ENCODE results near the gene SLC6A7.

SLC6A7 gene

DNA sequence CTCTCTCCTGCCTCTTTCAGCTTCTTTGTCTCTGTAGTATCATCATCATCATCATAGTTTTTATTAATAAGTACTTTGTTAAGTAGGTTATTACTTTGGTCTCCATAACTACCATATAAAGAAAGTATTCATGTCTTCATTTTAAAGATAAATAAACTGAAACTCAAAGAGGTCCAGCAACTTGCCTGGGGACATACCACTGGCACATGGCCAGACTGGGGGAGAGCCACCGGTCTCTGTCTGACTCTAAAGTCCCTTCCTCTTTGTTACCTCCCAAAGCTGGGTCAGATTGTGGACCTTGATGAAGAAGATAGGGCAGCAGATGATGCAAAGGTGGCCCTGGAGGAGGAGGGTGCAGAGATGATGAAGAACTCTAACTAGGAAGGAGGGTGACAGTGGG is 14.8 kb upstream of the SLC6A7 start:
- DNase-seq = no peak

DNA sequence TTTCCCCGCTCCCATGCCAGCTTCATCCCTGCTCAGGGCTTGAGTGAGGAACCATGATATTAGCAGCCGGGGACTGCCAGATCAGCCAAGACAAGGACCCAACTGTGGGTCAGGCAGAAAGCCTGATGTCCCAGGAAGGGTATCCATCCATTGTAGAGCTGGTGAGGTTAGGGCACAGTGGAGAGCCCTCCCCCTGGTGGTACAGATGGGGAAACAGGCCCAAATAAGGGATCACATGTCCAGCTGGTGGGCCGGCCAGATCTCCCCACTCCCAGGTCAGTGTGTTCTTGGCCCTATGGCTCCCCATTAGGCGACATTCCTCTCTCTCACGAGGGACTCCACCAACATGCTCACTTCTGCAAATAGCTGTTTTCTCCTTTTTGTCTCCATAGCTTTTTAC is 14.3 kb upstream of the SLC6A7 start:
- no peak for DNase-seq

DNA sequence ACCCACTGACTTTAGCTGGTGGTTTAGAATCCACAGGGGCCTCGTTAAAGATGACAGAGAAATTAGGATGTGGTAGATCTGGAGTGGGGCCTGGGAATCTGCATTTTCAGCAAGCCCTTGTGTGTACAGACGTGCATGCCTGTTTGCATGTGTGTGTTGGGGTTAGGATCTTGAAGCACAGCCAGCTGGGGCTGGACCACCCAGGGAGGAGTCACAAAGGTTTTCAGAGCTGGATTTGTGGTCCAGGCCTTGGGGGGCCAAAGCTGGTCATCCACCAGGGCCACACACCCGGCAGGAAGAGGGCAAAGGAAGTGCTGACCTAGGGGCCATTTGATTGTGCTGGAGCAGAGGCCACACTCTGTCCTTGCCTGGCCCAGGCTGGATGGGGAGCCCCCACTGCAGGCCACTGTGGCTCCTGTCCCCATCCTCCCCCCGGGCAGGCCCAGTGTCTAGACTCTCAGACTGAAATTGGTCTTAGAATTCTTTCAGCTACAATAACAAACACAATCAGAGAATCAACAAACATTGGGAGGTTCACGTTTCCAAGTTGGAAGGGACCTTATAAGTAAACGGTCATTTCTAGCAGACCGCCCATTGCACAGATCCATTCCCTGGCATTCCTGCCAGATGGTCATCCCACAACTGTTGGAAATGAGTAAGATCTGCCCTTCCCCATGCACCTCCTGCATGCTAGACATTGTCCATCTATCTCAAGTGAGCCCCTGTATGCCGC is 13.0 kb upstream of the SLC6A7 start:
- no peak for DNase-seq

DNA sequence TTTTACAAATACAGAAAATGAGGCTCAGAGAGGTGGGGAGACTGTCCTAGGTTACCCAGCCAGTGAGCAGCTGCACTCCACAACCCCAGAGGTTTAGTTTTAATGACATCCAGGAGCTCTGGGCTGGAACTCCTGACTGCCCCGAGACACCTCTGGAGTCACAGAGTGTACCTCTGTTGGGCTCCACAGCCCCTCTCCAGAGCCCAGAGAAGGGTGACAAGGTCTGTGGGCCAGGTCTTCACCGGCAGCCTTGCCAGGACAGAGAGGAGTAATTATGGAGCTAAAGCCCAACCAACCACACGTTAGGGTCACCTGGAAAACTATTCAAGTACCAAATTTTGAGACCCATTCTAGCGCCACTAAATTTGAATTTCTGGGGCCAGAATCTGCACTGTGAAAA is 12.1 kb upstream of the SLC6A7 start:
- DNase-seq = no peak

DNA sequence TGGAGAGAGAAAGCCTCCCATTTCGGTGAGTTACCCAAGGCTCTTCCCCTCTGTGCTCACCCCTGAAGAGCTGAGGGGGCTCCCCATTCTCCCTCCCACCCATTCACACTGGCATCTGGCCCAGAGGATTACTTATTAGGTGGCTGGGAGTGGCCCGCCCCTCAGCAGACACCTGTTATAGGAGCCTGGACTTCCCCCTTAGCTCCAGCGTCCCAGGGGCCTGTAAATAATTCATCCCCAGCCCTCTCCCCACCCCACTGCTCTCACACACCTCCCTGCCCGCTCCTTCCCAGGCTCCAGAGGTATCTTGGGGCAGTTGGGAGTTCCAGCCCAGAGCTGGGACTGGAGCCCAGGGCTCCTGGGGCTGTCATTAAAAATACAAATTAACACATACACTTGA is 11.6 kb upstream of the SLC6A7 start:
- DNase-seq = no peak

DNA sequence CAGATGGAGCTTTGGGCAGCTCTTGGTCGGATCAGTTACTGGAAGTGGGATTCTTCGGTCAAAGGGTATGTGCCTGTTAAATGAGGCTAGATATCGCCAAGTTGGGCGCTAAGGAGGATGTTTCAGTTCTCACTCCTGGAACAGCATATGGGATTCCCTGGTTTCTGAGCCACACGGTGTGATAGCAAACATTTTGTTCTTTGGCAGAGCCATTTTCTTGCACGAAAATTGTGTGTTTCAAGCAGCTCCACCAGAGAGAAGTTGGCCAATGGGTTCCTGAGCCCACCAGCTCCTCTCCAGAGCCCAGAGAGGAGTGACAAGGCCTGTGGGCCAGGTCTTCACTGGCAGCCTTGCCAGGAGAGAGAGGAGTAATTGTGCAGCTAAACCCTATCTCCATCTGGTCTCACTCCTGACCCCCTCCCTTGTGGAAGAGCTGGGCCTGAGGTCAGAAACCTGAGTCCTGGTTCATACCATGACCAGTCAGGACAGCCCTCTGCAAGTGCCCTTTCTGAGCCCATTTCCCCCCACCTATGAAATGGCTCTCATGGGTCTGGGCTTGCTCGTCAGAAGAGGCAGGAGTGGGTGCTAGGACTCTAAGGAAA is 10.7 kb upstream of the SLC6A7 start:
- no peak for DNase-seq

DNA sequence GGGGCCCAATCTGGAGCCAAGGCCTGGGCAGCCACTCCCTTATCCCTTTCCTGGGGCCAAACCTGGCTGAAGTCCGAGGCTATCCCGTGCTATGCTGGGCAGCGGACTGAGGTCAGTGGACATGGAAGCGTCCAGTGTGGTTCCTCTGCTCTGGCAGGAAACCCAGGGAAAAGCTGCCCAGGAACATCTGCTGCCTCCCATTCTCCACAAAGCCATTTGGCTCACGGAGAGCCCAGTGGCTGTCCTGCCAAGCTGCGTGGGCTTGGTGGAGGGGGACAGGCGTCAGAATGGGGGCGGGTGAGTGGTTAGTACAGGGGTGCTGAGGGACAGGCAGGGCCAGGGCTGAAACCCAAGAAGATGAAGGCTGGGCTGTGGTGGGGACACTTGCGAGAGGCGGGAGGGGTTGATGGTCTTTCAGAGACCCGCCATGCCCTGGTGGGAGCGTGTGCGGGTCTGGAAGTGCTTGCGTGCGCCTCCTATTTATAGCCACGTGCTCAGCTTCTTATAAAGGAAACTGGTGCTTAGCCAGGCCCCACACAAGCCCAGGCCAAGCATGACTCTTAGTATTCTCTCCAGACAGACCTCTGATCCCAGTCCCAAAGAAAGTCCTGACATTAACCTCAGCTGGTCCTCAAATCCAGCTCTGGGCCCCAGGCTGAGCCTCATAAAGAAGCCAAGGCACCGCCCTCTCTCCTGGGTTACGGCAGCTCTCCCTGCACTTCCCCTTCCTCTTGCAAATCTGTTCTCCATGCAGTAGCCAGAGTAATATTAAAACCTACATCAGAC is 9.4 kb upstream of the SLC6A7 start:
- no peak for DNase-seq

DNA sequence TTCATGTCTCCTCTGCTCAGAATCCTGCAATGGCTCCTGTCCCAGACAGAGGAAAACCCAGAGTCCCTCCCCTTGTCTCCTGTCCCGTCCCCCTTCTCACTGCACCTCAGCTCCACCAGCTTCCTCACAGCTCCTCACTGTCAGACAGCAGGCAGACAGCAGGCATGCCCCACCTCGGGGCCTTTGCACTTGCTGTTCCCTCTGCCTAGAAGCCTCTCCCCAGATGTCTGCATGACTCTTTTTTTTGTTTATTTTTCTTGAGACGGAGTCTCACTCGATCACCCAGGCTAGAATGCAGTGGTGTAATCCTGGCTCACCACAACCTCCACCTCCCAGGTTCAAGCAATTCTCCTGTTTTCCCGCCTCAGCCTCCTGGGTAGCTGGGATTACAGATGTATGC is 8.8 kb upstream of the SLC6A7 start:
- no peak for DNase-seq

DNA sequence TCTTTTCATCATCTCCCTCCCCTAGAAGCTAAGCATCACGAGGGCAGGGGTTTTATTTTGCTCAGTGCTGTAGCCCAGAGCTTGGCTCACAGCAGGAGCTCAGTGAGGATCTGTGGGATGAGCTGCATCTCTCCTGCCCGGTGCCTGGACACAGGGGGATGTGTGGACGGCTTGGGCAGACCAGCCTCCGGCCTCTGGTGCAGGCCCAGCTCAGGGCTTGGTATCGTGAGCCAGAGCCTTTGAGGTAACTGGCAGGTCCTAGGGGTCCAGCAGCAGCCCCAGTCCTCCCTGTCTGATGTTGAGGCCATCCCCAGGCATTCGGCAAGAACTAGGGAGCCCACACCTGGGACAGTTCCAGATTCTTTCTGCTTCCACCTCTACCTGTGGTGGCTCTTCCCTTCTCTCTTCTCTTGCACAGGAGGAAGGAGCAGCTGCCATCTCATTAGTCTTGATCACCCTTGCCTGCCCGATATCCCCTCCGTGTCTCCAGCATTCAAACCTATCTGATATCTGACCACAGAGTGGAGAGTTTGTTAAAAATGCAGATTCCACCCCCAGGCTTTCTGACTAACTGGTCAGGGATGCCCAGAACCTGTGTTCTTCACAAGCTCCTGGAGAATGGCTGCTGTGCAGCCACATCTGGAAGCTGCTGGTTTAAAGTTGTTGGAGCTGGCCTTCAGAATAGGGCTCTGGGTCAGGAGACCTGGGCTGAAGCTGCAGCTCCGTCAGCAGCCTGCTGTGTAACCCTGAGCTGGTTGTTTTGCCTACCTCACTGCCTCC is 7.9 kb upstream of the SLC6A7 start:
- DNase-seq = no peak

DNA sequence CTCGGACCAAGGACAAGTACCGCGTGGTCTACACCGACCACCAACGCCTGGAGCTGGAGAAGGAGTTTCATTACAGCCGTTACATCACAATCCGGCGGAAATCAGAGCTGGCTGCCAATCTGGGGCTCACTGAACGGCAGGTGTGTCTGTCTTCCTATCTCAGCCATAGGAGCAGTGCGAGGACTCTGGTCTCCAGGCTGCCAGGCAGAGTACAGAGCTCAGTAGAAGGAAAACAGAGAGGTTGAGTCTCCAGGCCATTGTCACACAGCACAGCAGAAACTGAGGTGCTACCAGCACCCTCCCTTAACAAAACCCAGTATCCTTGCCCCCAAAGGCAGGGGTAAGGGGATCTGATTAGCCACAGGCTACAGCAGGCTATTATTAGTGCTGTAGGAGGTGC is 7.1 kb upstream of the SLC6A7 start:
- no peak for DNase-seq

DNA sequence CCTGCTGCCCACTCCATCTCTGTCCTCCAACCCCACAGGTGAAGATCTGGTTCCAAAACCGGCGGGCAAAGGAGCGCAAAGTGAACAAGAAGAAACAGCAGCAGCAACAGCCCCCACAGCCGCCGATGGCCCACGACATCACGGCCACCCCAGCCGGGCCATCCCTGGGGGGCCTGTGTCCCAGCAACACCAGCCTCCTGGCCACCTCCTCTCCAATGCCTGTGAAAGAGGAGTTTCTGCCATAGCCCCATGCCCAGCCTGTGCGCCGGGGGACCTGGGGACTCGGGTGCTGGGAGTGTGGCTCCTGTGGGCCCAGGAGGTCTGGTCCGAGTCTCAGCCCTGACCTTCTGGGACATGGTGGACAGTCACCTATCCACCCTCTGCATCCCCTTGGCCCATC is 6.4 kb upstream of the SLC6A7 start:
- no peak for DNase-seq

DNA sequence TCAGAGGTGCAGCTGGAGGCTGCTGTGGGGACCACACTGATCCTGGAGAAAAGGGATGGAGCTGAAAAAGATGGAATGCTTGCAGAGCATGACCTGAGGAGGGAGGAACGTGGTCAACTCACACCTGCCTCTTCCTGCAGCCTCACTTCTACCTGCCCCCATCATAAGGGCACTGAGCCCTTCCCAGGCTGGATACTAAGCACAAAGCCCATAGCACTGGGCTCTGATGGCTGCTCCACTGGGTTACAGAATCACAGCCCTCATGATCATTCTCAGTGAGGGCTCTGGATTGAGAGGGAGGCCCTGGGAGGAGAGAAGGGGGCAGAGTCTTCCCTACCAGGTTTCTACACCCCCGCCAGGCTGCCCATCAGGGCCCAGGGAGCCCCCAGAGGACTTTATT is 5.9 kb upstream of the SLC6A7 start:
- DNase-seq = no peak

DNA sequence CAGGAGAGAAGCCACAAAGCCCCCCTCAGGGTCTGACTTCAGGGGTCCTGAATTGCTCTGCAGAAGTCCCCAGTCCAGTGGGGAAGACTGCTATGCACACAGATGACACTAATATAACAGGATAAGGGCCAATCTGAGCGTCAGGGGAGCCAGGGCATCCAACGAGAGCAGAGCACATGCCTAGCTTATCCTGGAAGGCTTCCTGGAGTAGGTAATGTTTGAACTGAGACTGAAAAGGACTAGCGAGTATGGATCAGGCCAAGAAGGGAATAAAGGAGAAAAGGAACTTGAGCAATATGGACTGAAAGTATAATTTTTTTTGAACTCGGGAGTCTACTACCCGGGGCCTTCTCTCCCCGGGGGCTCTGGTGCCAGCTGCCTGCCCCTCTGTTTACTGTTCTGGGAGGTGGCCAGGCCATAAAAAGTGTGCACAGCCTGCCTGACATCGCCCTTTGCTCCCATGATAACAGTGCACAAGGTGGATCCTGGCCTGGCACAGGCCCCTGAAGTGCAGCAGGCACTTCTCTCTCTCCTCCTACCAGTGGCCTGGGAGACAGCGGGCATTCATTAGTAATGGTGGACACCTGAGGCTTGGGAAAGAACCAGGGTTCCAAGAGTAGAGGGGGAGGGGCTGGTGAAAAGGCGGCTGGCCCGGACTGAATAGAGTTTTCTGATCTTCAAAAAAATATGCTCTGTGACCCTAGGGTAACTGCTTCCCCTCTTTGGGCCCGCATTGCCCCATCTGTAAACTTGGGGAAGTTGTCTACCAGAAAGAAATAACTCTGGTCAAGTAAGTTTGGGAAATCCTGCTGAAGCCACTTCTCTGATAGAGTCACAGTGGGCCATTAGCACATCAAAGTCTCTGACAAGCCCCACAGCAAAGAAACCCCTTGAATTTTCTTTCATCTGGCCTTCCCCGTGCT is 4.6 kb upstream of the SLC6A7 start:
- no peak for DNase-seq

DNA sequence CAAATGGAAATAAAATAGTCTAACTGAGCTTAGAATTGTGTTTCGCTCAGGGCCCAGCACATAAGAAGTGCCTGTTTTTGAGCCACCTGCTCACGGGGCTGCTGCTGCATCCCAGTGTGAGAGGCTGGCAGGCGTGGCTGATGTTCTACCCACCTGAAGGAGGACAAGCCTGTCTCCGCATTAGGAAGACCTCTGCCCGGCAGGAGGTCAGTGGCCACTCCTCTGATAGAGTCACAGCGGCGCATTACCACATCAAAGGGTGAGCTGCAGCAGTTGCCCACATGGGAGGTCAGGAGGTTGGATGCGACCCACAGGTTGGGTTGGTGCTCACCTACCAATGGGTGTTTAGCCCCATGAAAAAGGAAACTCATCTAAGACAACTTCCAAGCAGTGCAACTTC is 3.7 kb upstream of the SLC6A7 start:
- DNase-seq = no peak

DNA sequence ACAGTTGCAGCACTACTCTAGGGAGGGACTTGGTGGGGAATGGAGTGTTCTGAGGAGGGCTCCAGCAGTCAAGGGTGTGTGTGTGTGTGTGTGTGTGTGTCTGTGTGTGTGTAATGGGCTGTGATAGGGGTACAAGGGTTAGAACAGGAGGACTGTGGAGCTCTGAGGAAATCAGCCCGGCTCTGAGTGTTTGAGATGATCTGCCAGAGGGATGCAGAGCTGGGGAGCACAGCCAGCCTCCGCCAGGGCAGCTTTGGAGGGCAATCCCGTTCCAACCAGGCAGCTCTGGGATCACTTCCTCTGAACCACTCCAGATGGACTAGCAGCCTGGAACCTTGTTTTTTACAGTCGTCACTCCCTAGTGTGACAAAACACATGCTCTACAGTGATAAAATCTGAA is 3.0 kb upstream of the SLC6A7 start:
- DNase-seq = no peak

DNA sequence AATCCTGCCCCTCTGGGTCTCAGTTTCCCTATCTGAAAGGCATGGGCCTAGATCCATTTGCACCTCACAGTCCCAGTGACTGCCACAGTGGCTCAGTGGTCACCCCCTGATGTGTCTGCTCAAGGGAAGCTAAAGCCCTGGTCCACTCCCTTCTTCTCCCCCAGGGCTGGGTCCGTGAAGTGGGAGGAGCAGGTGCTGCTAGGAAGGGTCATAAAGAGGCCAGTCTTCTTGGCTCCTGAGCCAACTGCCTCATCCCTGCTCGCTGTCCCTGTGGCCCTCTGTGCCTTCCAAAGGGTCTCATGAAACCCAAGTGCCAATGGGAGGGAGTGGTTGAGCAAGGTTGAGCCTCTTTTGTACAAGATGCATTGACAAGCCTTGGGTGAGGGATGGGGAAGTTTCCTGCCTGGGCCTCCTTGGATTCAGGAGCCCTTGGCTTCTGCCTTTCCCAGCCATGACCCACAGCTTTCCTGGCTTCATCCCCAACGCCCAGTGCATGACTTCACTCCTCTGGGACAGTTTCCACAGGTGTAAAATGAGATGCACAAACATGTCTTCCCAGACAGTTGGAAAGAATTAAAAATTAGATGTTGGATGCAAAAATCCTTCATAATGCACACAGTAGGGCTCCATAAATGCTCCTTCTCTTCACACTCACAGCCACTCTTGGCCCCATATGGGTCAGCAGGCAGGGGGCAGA is 1.6 kb upstream of the SLC6A7 start:
- no peak for DNase-seq

DNA sequence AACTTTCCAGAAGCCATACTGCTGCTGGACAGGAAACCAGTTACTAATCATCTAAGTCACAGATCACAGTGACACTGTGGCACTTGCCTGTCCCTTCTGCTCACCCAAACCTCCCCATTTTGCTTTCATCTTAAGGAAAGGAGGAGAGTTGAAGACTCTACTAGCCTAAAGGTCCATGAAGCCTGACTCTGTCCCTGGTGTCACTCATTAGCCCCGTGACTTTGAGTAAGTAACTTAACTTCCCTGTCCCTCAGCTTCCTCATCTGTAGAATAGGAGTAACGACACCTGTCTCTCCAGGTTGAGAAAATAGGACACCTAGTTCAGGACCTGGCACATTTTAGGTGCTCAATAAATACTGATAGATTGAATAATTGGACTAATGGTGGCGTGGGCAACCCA is 536 bp upstream of the SLC6A7 start:
- no peak for DNase-seq

DNA sequence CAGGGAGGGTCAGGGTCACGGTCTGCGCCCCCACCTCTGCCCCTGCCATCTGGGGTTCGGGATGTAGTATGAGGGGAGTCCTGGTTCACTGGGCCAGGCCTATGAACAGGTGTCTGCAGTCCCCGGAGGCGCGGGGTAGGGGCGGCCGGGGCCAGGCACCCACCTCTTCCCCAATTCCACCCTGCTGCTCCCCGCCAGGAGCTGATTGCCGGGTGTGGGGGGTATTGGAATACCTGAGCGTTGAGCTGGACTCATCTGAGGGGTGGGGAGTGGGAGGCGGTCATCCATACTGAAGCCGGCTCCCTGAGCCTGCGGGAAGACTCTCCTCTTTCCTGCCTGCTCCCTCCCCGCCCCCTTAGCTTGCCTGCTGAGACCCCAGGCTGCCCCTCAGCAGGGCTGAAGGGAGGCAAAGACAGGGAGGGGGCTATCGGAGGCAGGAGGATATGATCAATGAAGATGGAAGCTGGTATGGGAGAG is 679 bp downstream of the SLC6A7 start:
- no peak for DNase-seq

DNA sequence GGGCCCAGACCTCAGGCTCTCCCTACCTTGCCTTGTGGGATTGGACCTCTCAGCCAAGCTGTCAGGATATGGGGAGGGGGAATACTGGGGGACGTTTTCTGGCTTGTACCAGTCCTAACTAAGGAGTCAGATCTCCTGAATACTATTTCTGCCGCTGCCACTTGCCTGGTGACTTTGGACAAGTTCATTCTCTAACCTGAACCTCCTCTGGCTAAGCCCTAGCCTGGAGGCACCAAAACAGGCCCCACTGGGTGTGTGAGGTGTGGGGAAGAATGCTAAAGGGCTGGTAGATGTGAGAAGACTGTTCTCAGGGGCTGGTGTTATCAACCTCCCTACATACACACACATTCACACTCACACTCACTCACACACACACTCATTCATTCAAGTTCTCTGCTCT is 1.1 kb downstream of the SLC6A7 start:
- DNase-seq = no peak

DNA sequence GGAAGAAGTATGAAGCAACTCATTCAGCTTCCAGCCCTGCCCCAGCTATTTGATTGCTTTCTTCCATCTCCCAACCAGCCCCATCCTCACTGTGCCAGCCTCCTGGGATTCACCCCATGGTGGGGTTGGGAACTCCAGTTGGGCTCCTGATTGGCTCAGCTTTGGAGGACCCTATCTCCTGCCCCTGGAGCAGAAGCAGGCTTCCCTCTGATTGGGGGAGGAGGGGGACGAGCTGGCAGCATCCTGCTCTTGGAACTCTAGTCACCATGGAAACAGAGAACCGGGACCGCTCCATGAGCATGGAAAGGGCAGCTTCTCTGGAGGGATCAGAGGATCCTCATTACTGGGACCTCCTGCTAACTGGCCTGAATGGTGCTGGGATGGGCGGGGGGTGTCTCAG is 2.6 kb downstream of the SLC6A7 start:
- peak in 2 of 3 experiments; percentile 10 to 31 for DNase-seq

DNA sequence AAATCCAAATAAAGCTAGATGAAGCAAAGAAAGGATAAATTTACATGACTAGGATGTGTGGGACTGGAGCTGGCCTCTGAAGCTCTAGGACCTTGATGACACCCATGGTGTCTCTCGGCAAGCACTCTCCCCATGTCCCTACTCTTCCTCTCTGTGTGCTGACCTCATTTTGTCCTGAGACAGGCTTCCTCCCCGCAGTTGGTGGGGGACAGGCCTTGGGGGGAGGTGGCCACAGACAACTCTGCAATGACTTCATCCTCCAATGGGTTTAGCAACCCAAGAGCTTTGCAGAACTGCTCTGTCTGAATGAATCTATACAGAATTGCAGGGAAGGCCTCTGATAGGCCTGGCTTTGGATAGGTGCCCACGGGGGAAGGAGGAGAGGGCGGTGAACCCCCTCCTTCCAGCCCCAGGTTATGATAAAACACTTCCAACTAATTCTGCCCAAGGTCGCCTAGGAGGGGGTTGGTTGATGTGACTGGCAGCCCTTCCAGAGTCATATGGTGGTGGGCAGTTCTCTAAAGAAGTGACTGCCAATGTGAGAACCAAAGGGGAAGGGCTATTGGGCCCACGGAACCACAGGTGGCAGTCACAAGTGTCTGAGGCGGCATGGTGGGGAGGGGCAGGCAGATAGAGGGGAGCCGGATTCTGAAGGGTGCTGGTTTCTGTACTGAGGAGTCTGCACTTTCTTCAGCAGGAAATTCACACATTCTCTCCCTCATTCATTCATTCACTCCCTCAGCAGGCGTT is 6.0 kb downstream of the SLC6A7 start:
- DNase-seq = no peak

Data from NCI-H1417 (cell line).